K562 (cell line): Measurements from ENCODE around the gene GJC2. TPM values are rescaled to one million over a fixed set of nuclear protein-coding genes. Genes with fewer than 3 reads are reported as not detected.

ENCODE experiments used
- ATF7 ChIP-seq: fragments of 450-650 bp; IDR thresholded peaks from 2 replicates; pipeline ENCODE4 v1.7.1; 2014; ENCODE audit warnings: mild to moderate bottlenecking, moderate library complexity
- BACH1 ChIP-seq: fragments of 200-800 bp; sonication (Bioruptor generic); IDR thresholded peaks from 2 replicates; pipeline ENCODE4 v1.6.1; 2016; ENCODE audit warnings: missing genetic modification characterization, missing compliant biosample characterization
- BMI1 ChIP-seq: fragments of 150-350 bp; IDR thresholded peaks from 2 replicates; pipeline ENCODE4 v1.6.1; 2014; ENCODE audit warnings: low read length
- CEBPG ChIP-seq, 3 experiments: fragments of 200-800 bp in 1 of 3; sonication (Bioruptor generic) in 1 of 3; sonication (generic) in 1 of 3; formaldehyde crosslinking in 1 of 3; IDR thresholded peaks in 2 of 3; conservative IDR thresholded peaks in 1 of 3; 2 replicates each; pipeline versions ENCODE4 v1.6.1 to v1.8.0; 2016 to 2022; ENCODE audit warnings: missing compliant biosample characterization in 2 of 3, missing genetic modification characterization in 2 of 3, mild to moderate bottlenecking in 1 of 3, missing genetic modification reagents in 1 of 3
- CTBP1 ChIP-seq: fragments of 450-650 bp; IDR thresholded peaks from 2 replicates; pipeline ENCODE4 v1.6.1; 2016; ENCODE audit warnings: borderline replicate concordance
- FOXK1 ChIP-seq: sonication (generic); formaldehyde crosslinking; IDR thresholded peaks from 2 replicates; pipeline ENCODE4 v1.8.0; 2022; ENCODE audit warnings: missing genetic modification reagents, mild to moderate bottlenecking, borderline replicate concordance
- HMGN3 ChIP-seq: IDR thresholded peaks from 2 replicates; pipeline ENCODE4 v1.6.1; 2011; ENCODE audit warnings: borderline replicate concordance, low read depth, mild to moderate bottlenecking, mixed read lengths, low read length; ENCODE audit not compliant: insufficient read length; ENCODE audit errors: extremely low read depth
- KDM5B ChIP-seq: fragments of 200-600 bp; sonication (generic); IDR thresholded peaks from 2 replicates; pipeline ENCODE4 v1.6.1; 2012; ENCODE audit warnings: low read depth, mild to moderate bottlenecking, moderate library complexity, low read length, control low read depth, inconsistent platforms; ENCODE audit not compliant: insufficient replicate concordance
- NR4A1 ChIP-seq, 2 experiments: fragments of 250-450 bp in 1 of 2; fragments of 450-650 bp in 1 of 2; sonication (Bioruptor Pico) in 1 of 2; IDR thresholded peaks; 2 replicates each; pipeline versions ENCODE4 v1.4.0 to v1.6.1; 2016 to 2020; ENCODE audit warnings: mild to moderate bottlenecking in 2 of 2, missing compliant biosample characterization in 1 of 2, missing genetic modification characterization in 1 of 2, moderate library complexity in 1 of 2
- ZC3H11A ChIP-seq: IDR thresholded peaks from 2 replicates; pipeline ENCODE4 v1.6.1; 2012; ENCODE audit warnings: low read depth, low read length, improper control_type of control experiment
- polyA plus RNA-seq, 8 experiments: library from polyadenylated mRNA; depleted of rRNA in 4 of 8; stranded (reverse) in 5 of 8; unstranded in 3 of 8; fragments of >200 nt; fragmentation: Nextera tagmentation in 2 of 8; fragmentation: Illumina TruSeq in 1 of 8; extraction: Ambion mirVana in 2 of 8; extraction: Trizol in 1 of 8; gene quantifications; 2 replicates each; pipeline versions ENCODE4 v1.2.1 to v1.2.3, GENCODE V29; 2011 to 2014; ENCODE audit warnings: inconsistent platforms in 1 of 8, missing spikeins in 1 of 8
- total RNA-seq, 7 experiments: library from RNA; depleted of rRNA in 6 of 7; stranded (reverse); fragments of >200 nt in 6 of 7; fragmentation: Illumina TruSeq in 2 of 7; extraction: Trizol in 2 of 7; gene quantifications; 2 replicates each; pipeline versions ENCODE4 v1.2.1 to v1.2.3, GENCODE V29; 2011 to 2021; ENCODE audit warnings: low replicate concordance in 1 of 7
- TF ChIP-seq, protein P1 (sequence below): fragments of 250-450 bp; sonication (Bioruptor Pico); IDR thresholded peaks from 2 replicates; pipeline ENCODE4 v1.4.0; 2020; ENCODE audit warnings: mild to moderate bottlenecking, moderate library complexity, borderline replicate concordance
- TF ChIP-seq, protein P2 (sequence below): fragments of 250-450 bp; sonication (Bioruptor Pico); IDR thresholded peaks from 2 replicates; pipeline ENCODE4 v1.4.0; 2020; ENCODE audit warnings: mild to moderate bottlenecking, moderate library complexity
- TF ChIP-seq, protein P3 (sequence below), 2 experiments: fragments of 150-350 bp in 1 of 2; IDR thresholded peaks; 2 replicates each; pipeline ENCODE4 v1.6.1; 2012 to 2016; ENCODE audit warnings: low read depth in 2 of 2, low read length in 2 of 2, mild to moderate bottlenecking in 1 of 2, moderate library complexity in 1 of 2
- TF ChIP-seq, protein P4 (sequence below), 2 experiments: IDR thresholded peaks; 2 replicates each; pipeline ENCODE4 v1.6.1; 2012; ENCODE audit warnings: improper control_type of control experiment in 2 of 2, low read depth in 2 of 2, low read length in 2 of 2, borderline replicate concordance in 1 of 2

Gene GJC2
- total and polyA plus RNA-seq, 9 of the 15 experiments (the other 6 are each of a cell fraction or from before 2014, with no cell fraction given): 0.03 to 0.62 (median 0.11) TPM; not detected in 2

DNA sequence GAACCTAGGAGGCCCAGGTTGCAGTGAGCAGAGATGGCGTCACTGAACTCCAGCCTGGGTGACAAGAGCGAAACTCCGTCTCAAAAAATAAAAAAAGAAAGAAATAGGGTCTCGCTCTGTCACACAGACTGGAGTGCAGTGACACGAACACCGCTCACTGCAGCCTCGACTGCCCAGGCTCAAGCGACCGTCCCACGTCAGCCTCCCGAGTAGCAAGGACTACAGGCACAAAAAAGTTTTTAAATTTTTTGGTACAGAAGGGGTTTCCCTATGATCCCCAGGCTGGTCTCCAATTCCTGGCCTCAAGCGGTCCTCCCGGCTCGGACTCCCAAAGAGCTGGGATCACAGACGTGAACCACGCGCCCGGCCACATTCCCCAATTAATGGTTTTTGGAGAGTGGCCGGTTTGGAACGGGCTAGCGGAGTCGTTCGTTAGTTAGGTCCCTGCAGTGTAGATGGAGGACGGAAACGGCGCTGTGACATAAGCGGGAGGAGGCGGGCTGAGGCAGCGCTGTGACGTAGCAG lies 10.3 kb upstream of the GJC2 start (continued):
- TF ChIP-seq, protein P1, sequence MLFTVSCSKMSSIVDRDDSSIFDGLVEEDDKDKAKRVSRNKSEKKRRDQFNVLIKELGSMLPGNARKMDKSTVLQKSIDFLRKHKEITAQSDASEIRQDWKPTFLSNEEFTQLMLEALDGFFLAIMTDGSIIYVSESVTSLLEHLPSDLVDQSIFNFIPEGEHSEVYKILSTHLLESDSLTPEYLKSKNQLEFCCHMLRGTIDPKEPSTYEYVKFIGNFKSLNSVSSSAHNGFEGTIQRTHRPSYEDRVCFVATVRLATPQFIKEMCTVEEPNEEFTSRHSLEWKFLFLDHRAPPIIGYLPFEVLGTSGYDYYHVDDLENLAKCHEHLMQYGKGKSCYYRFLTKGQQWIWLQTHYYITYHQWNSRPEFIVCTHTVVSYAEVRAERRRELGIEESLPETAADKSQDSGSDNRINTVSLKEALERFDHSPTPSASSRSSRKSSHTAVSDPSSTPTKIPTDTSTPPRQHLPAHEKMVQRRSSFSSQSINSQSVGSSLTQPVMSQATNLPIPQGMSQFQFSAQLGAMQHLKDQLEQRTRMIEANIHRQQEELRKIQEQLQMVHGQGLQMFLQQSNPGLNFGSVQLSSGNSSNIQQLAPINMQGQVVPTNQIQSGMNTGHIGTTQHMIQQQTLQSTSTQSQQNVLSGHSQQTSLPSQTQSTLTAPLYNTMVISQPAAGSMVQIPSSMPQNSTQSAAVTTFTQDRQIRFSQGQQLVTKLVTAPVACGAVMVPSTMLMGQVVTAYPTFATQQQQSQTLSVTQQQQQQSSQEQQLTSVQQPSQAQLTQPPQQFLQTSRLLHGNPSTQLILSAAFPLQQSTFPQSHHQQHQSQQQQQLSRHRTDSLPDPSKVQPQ (CRISPR knock-in tag): no peak
- TF ChIP-seq KDM5B: no peak
- TF ChIP-seq, protein P2, sequence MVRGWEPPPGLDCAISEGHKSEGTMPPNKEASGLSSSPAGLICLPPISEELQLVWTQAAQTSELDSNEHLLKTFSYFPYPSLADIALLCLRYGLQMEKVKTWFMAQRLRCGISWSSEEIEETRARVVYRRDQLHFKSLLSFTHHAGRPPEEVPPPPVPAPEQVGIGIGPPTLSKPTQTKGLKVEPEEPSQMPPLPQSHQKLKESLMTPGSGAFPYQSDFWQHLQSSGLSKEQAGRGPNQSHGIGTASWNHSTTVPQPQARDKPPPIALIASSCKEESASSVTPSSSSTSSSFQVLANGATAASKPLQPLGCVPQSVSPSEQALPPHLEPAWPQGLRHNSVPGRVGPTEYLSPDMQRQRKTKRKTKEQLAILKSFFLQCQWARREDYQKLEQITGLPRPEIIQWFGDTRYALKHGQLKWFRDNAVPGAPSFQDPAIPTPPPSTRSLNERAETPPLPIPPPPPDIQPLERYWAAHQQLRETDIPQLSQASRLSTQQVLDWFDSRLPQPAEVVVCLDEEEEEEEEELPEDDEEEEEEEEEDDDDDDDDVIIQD (CRISPR knock-in tag): no peak
- 0 out of 2 replicates have a peak, but pooled peaks have one; percentile 59 for TF ChIP-seq NR4A1 (CRISPR knock-in tag; IDR thresholded peaks at IDR 0.05)
- TF ChIP-seq NR4A1 (tag; IDR thresholded peaks at IDR 0.05): no peak
- no peak for TF ChIP-seq ATF7
- no peak for TF ChIP-seq ZC3H11A
- no peak; the same call in 1 of the 2 replicates for TF ChIP-seq CEBPG (CRISPR knock-in tag; IDR thresholded peaks at IDR 0.05)
- no peak for TF ChIP-seq CEBPG (tag; conservative IDR thresholded peaks at IDR 0.05 in 1 of 2, IDR thresholded peaks at IDR 0.05 in 1 of 2)
- no peak for TF ChIP-seq HMGN3
- TF ChIP-seq BMI1: no peak
- TF ChIP-seq BACH1: no peak
- TF ChIP-seq FOXK1: no peak
- TF ChIP-seq, protein P3, sequence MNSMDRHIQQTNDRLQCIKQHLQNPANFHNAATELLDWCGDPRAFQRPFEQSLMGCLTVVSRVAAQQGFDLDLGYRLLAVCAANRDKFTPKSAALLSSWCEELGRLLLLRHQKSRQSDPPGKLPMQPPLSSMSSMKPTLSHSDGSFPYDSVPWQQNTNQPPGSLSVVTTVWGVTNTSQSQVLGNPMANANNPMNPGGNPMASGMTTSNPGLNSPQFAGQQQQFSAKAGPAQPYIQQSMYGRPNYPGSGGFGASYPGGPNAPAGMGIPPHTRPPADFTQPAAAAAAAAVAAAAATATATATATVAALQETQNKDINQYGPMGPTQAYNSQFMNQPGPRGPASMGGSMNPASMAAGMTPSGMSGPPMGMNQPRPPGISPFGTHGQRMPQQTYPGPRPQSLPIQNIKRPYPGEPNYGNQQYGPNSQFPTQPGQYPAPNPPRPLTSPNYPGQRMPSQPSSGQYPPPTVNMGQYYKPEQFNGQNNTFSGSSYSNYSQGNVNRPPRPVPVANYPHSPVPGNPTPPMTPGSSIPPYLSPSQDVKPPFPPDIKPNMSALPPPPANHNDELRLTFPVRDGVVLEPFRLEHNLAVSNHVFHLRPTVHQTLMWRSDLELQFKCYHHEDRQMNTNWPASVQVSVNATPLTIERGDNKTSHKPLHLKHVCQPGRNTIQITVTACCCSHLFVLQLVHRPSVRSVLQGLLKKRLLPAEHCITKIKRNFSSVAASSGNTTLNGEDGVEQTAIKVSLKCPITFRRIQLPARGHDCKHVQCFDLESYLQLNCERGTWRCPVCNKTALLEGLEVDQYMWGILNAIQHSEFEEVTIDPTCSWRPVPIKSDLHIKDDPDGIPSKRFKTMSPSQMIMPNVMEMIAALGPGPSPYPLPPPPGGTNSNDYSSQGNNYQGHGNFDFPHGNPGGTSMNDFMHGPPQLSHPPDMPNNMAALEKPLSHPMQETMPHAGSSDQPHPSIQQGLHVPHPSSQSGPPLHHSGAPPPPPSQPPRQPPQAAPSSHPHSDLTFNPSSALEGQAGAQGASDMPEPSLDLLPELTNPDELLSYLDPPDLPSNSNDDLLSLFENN (IDR thresholded peaks at IDR 0.05; ENCODE audit: low read depth in 2 of 2, low read length in 2 of 2): no peak
- TF ChIP-seq, protein P4, sequence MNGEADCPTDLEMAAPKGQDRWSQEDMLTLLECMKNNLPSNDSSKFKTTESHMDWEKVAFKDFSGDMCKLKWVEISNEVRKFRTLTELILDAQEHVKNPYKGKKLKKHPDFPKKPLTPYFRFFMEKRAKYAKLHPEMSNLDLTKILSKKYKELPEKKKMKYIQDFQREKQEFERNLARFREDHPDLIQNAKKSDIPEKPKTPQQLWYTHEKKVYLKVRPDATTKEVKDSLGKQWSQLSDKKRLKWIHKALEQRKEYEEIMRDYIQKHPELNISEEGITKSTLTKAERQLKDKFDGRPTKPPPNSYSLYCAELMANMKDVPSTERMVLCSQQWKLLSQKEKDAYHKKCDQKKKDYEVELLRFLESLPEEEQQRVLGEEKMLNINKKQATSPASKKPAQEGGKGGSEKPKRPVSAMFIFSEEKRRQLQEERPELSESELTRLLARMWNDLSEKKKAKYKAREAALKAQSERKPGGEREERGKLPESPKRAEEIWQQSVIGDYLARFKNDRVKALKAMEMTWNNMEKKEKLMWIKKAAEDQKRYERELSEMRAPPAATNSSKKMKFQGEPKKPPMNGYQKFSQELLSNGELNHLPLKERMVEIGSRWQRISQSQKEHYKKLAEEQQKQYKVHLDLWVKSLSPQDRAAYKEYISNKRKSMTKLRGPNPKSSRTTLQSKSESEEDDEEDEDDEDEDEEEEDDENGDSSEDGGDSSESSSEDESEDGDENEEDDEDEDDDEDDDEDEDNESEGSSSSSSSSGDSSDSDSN (IDR thresholded peaks at IDR 0.05; ENCODE audit: borderline replicate concordance in 1 of 2, low read depth in 2 of 2, low read length in 2 of 2): 0 out of 4 replicates have a peak, but pooled peaks have one; percentile 12 to 20
- TF ChIP-seq CTBP1: no peak
